HepG2 (cell line): ENCODE measurements around the gene PLPPR5. TPM values are rescaled to one million over a fixed set of nuclear protein-coding genes. Genes with fewer than 3 reads are reported as not detected.

ENCODE experiments used
- ATAC-seq: fragments of 200-7000 bp; cut with Tn5 transposase; 3 replicates; pipeline ENCODE4 v1.9.1; 2020; ENCODE audit warnings: mild to moderate bottlenecking, moderate library complexity
- BruUV-seq: library from RNA; stranded (reverse); fragments of 400-500 nt; replicated peaks from 2 replicates; lab custom pipeline; 2021; lab: Mats Ljungman, UMichigan
- CTCF ChIA-PET: fragments of 300-600 bp; formaldehyde crosslinking; extraction: SDS; loops from one replicate; lab custom pipeline; 2021; ENCODE audit warnings: low total read pairs, inconsistent platforms, low intra/inter-chr PET ratio; lab: Yijun Ruan, JAX
- POLR2A ChIA-PET: fragments of 350-600 bp; sonication (Branson Sonifier 250); formaldehyde crosslinking; loops from one replicate; lab custom pipeline; 2020; ENCODE audit warnings: antibody characterized with exemption, inconsistent platforms; lab: Yijun Ruan, JAX
- DNase-seq: peaks from one replicate; pipeline ENCODE4 v3.0.0-alpha.2; 2015; ENCODE audit warnings: low spot score
- FAIRE-seq: peaks from 3 replicates; lab custom pipeline; 2011; peaks lifted over from hg19 to GRCh38; lab: Jason Lieb, UNC
- H2AFZ ChIP-seq: one replicate; pipeline ENCODE4 v1.6.1; 2011; ENCODE audit warnings: low read length, inconsistent platforms
- H3K27ac ChIP-seq: fragments of 300-600 bp; 3 replicates; pipeline ENCODE4 v1.8.0; 2011; ENCODE audit warnings: mixed run types, mild to moderate bottlenecking, mixed read lengths, low read length, inconsistent platforms; ENCODE audit not compliant: insufficient read depth; ENCODE audit errors: extremely low read length
- H3K27me3 ChIP-seq, 2 experiments: fragments of 200-600 bp in 1 of 2; 2 replicates in 1 of 2; 3 replicates in 1 of 2; pipeline versions ENCODE4 v1.6.0 to v1.8.0; 2011; ENCODE audit warnings: low read length in 2 of 2, mild to moderate bottlenecking in 2 of 2, moderate library complexity in 2 of 2, inconsistent platforms in 1 of 2; ENCODE audit not compliant: insufficient read depth in 2 of 2, control insufficient read depth in 1 of 2
- H3K36me3 ChIP-seq, 2 experiments: fragments of 200-600 bp in 1 of 2; replicated peaks in 1 of 2; 2 replicates in 1 of 2; 3 replicates in 1 of 2; pipeline versions ENCODE4 v1.5.1 to v1.8.0; 2011; ENCODE audit warnings: low read length in 2 of 2, inconsistent platforms in 1 of 2; ENCODE audit not compliant: insufficient read depth in 2 of 2, control insufficient read depth in 1 of 2
- H3K4me1 ChIP-seq: 2 replicates; pipeline ENCODE4 v1.5.1; 2012; ENCODE audit warnings: low read length, inconsistent platforms; ENCODE audit not compliant: insufficient read depth
- H3K4me2 ChIP-seq: 2 replicates; pipeline ENCODE4 v1.6.0; 2011; ENCODE audit warnings: low read depth, low read length, inconsistent platforms
- H3K4me3 ChIP-seq, 3 experiments: fragments of 200-600 bp in 1 of 3; sonication (generic), shearing (Covaris generic) in 1 of 3; replicated peaks in 1 of 3; 2 replicates each; pipeline ENCODE4 v1.5.1; 2011 to 2016; ENCODE audit warnings: low read length in 3 of 3, inconsistent platforms in 2 of 3, low read depth in 2 of 3, mild to moderate bottlenecking in 2 of 3, control low read depth in 1 of 3, mixed read lengths in 1 of 3; ENCODE audit not compliant: insufficient read depth in 1 of 3
- H3K79me2 ChIP-seq: one replicate; pipeline ENCODE4 v1.6.1; 2011; ENCODE audit warnings: low read length, inconsistent platforms; ENCODE audit not compliant: insufficient read depth
- H3K9ac ChIP-seq: 2 replicates; pipeline ENCODE4 v1.6.0; 2011; ENCODE audit warnings: mild to moderate bottlenecking, low read depth, low read length, inconsistent platforms; ENCODE audit not compliant: insufficient read depth
- H3K9me3 ChIP-seq: 2 replicates; pipeline ENCODE4 v1.5.1; 2012; ENCODE audit warnings: mild to moderate bottlenecking, low read length
- H4K20me1 ChIP-seq: 2 replicates; pipeline ENCODE4 v1.6.0; 2011; ENCODE audit warnings: inconsistent platforms, mild to moderate bottlenecking, low read length, moderate library complexity; ENCODE audit not compliant: insufficient read depth
- KLF13 ChIP-seq: sonication (generic); formaldehyde crosslinking; IDR thresholded peaks from 2 replicates; pipeline ENCODE4 v1.4.0; 2020; ENCODE audit warnings: mild to moderate bottlenecking, missing genetic modification reagents
- PTBP1 ChIP-seq: fragments of 200-400 bp; formaldehyde crosslinking; IDR thresholded peaks from 2 replicates; pipeline ENCODE4 v1.6.1; 2018; ENCODE audit warnings: low read length, low read depth; ENCODE audit not compliant: poor library complexity, severe bottlenecking
- RBAK ChIP-seq: sonication (generic); formaldehyde crosslinking; IDR thresholded peaks from 2 replicates; pipeline ENCODE4 v1.5.1; 2020; ENCODE audit warnings: mild to moderate bottlenecking, missing genetic modification reagents
- ZIK1 ChIP-seq: sonication (generic); formaldehyde crosslinking; IDR thresholded peaks from 2 replicates; pipeline ENCODE4 v1.5.0; 2020; ENCODE audit warnings: mild to moderate bottlenecking, low read depth, missing genetic modification reagents, borderline replicate concordance
- ZNF431 ChIP-seq: sonication (generic); formaldehyde crosslinking; IDR thresholded peaks from 2 replicates; pipeline ENCODE4 v1.9.0; 2022; ENCODE audit warnings: missing genetic modification reagents, low read depth, mild to moderate bottlenecking, borderline replicate concordance
- ZNF484 ChIP-seq: sonication (generic); formaldehyde crosslinking; IDR thresholded peaks from 2 replicates; pipeline ENCODE4 v1.5.1; 2020; ENCODE audit warnings: mild to moderate bottlenecking, low read depth, missing genetic modification reagents, borderline replicate concordance
- ZNF639 ChIP-seq: conservative IDR thresholded peaks from 2 replicates; pipeline ENCODE4 v1.6.1; 2018; ENCODE audit warnings: missing genetic modification reagents
- ZNF724P ChIP-seq: sonication (generic); formaldehyde crosslinking; IDR thresholded peaks from 2 replicates; pipeline ENCODE4 v1.8.0; 2022; ENCODE audit warnings: missing genetic modification reagents, borderline replicate concordance
- WGBS: methylation state at CpG from one replicate; pipeline ENCODE4 v1.1.6; 2017; ENCODE audit warnings: low lambda C conversion rate; 5-methylcytosine and 5-hydroxymethylcytosine counted together
- in situ Hi-C: cut with HindIII; loops from 2 replicates; pipeline ENCODE4 v1.10.0; 2017; ENCODE audit warnings: low pct_unique_long_range_greater_than_20kb; ENCODE audit not compliant: extremely low pct_ligation_motif_present
- intact Hi-C: fragments of 100-400 bp; cut with micrococcal nuclease; formaldehyde crosslinking; loops from one replicate; pipeline ENCODE4 v1.10.0; 2022; ENCODE audit not compliant: unreplicated experiment
- polyA plus RNA-seq, 8 experiments: library from polyadenylated mRNA; depleted of rRNA in 3 of 8; stranded (reverse) in 7 of 8; unstranded in 1 of 8; fragments of >200 nt; fragmentation: Illumina TruSeq in 4 of 8; extraction: Trizol in 4 of 8; gene quantifications; 2 replicates each; pipeline versions ENCODE4 v1.2.1 to v1.2.3, GENCODE V29; 2011 to 2016; ENCODE audit warnings: low read depth in 4 of 8, missing spikeins in 1 of 8, mixed read lengths in 1 of 8; ENCODE audit not compliant: insufficient read depth in 1 of 8
- total RNA-seq, 5 experiments: library from RNA; depleted of rRNA; stranded (reverse); fragments of >200 nt; fragmentation: Illumina TruSeq; extraction: Trizol; gene quantifications; 2 replicates each; pipeline ENCODE4 v1.2.3, GENCODE V29; 2016; ENCODE audit warnings: low read depth in 1 of 5
- TF ChIP-seq, protein P1 (sequence below): sonication (generic); formaldehyde crosslinking; IDR thresholded peaks from 2 replicates; pipeline ENCODE4 v1.5.0; 2020; ENCODE audit warnings: missing genetic modification reagents, mild to moderate bottlenecking, borderline replicate concordance

The PLPPR5 gene
- total and polyA plus RNA-seq, 2 of the 13 experiments (the other 11 are each of a cell fraction or from before 2014, with no cell fraction given): not detected

DNA sequence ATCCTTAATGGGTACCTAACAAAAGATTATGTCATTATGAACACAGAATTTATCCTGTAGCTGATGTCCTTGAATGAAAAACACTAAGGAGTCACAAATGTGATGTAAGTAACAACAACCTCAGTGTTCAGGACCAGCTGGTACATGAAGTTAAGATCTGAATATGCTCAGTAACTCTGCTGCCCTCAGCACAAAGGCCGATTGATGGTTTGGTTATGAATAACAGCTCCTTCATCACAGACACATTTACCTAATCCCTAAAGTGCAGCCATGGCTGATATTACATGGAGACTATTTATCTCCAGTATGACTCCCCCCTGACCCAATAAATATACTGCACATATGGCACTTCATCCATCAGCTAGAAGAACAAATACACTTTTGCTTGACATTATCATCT is 75.2 kb downstream of the PLPPR5 start:
- ChIA-PET CTCF (no interaction called here), POLR2A (no interaction called here)
- Histone ChIP-seq H3K36me3 (no peaks in the 10 kb centered on the region), H3K79me2 (no peaks in the 10 kb centered on the region), H3K27me3 (no peaks in the 10 kb centered on the region), H3K4me3 (no peak overlapping the region), H3K9me3 (no peaks in the 10 kb centered on the region), H4K20me1 (no peaks in the 10 kb centered on the region), H3K4me1 (peaks cover 7% of the 10 kb centered on the region; the same call in 1 of the 2 replicates), H3K27ac (no peak overlapping the region), H3K4me2 (no peak overlapping the region), H3K9ac (no peak overlapping the region), H2AFZ (no peak overlapping the region)
- WGBS: 50% methylated on average over 1 of the region's 1 CpG
- intact Hi-C loops: no loop called here
- BruUV-seq: no TSS peak
- ATAC-seq (no peak), DNase-seq (no peak), FAIRE-seq (no peak)
- TF ChIP-seq ZNF431 (CRISPR knock-in tag) (no peak), KLF13 (CRISPR knock-in tag) (no peak), PTBP1 (no peak), ZNF484 (CRISPR knock-in tag) (no peak), ZNF639 (CRISPR knock-in tag) (no peak), RBAK (CRISPR knock-in tag) (no peak), ZIK1 (CRISPR knock-in tag) (no peak), ZNF724P (CRISPR knock-in tag) (no peak)
- TF ChIP-seq, protein P1, sequence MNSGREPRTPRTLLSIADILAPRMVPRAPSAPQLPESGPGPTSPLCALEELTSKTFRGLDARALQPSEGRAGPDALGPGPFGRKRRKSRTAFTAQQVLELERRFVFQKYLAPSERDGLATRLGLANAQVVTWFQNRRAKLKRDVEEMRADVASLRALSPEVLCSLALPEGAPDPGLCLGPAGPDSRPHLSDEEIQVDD (CRISPR knock-in tag): no peak
- in situ Hi-C loops: no loop called here
